ENCODE data around the gene TEAD1. TPM values are rescaled to one million over a fixed set of nuclear protein-coding genes. Genes with fewer than 3 reads are reported as not detected.

Gene TEAD1
- total and polyA plus RNA-seq, 9 of the 15 experiments (the other 6 are each of a cell fraction or from before 2014, with no cell fraction given): 1.7 to 17.7 (median 10.8) TPM

DNA sequence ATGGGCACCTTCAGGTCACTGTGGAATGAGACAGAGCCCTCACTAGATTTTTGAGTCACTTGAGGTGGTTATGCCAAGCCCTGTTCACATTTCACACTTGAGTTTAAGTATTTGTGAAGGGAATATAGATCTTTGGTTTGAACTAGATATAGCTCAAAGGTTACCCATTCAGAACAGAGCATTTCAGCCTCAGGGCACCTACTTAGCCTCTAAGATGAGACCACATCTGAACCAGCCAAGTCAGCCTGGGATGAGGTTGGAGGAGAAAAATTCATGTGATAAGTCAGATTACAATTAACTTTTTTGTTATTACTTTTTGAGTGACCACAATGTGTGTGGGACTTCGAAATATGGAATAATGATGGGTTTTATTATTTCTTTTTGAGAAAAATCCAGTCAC, 127.8 kb downstream of the TEAD1 start:
- no peaks in the 10 kb centered on the region for H3K9me3 ChIP-seq (replicated peaks; ENCODE audit: control insufficient read depth, insufficient read depth, low read depth, low read length)
- ChIA-PET CTCF (ENCODE audit: low intra/inter-chr PET ratio) (no interaction called here), POLR2A (interaction anchor here (0.6 to 2.1 kb wide), 5 partner anchors 8 to 32 kb away, joined by 3 to 6 read pairs (median 4); no protein-coding TSS in a partner anchor)
- BruUV-seq (replicated peaks): no TSS peak
- no peaks in the 10 kb centered on the region for H3K79me2 ChIP-seq (ENCODE audit: control insufficient read depth, insufficient read depth, low read length)
- in situ Hi-C loops (cut with MboI): no loop called here
- WGBS (ENCODE audit: insufficient coverage, low coverage, missing lambda C conversion rate): 83% methylated on average over 1 of the region's 1 CpG
- H3K27ac ChIP-seq (ENCODE audit: extremely low read depth, low read depth, low read length): no peak overlapping the region
- no peak for DNase-seq (ENCODE audit: extremely low read depth in 1 of 4, low spot score in 3 of 4)
- no peak overlapping the region for H3K9ac ChIP-seq (ENCODE audit: insufficient read depth in 1 of 2, low read depth in 2 of 2, low read length in 2 of 2)
- no peak for ATAC-seq
- H2AFZ ChIP-seq (ENCODE audit: low read depth, low read length): no peak overlapping the region
- 0 out of 2 replicates have a peak, but pooled peaks cover 7% of the 10 kb centered on the region for H4K20me1 ChIP-seq (replicated peaks; ENCODE audit: control insufficient read depth, insufficient read depth, low read length)
- H3K4me2 ChIP-seq (ENCODE audit: insufficient read depth, low read length): no peak overlapping the region
- FAIRE-seq: no peak
- no peak overlapping the region for H3K4me3 ChIP-seq
- no peaks in the 10 kb centered on the region for H3K36me3 ChIP-seq (ENCODE audit: control insufficient read depth, insufficient read depth, low read length)
- TF ChIP-seq CREB3 (tag; conservative IDR thresholded peaks at IDR 0.05; ENCODE audit: low read depth) (no peak), HMBOX1 (IDR thresholded peaks at IDR 0.05) (no peak), TARDBP (IDR thresholded peaks at IDR 0.05) (no peak), ZNF75A (CRISPR knock-in tag; IDR thresholded peaks at IDR 0.05) (no peak), CTCFL (IDR thresholded peaks at IDR 0.05; ENCODE audit: borderline replicate concordance, insufficient read depth, low read depth, low read length, poor library complexity, severe bottlenecking) (no peak), ZNF212 (CRISPR knock-in tag; IDR thresholded peaks at IDR 0.05) (no peak), KAT2B (IDR thresholded peaks at IDR 0.05; ENCODE audit: low read depth, low read length) (no peak)
- peaks cover 3% of the 10 kb centered on the region for H3K9me1 ChIP-seq (ENCODE audit: control insufficient read depth, insufficient read depth, low read length)
- intact Hi-C loops (cut with micrococcal nuclease): no loop called here
- H3K27me3 ChIP-seq (ENCODE audit: control insufficient read depth in 2 of 2, insufficient read depth in 2 of 2, low read length in 2 of 2): no peaks in the 10 kb centered on the region
- peaks cover 6 to 27% of the 10 kb centered on the region in 2 experiments; a peak in 4 of 5 replicates for H3K4me1 ChIP-seq (replicated peaks in 1 of 2; ENCODE audit: control insufficient read depth in 2 of 2, insufficient read depth in 2 of 2, low read length in 2 of 2)
